ENCODE data around the gene NEAT1. TPM values are rescaled to one million over a fixed set of nuclear protein-coding genes. Genes with fewer than 3 reads are reported as not detected.
"Not testable (repeated sequence)": the region's sequence is repeated elsewhere in the genome, so short reads cannot be mapped to it uniquely, and the experiment has no call there.

NEAT1 gene
- total RNA-seq, 1 donor from 2014 or later, result 37.2 TPM

DNA sequence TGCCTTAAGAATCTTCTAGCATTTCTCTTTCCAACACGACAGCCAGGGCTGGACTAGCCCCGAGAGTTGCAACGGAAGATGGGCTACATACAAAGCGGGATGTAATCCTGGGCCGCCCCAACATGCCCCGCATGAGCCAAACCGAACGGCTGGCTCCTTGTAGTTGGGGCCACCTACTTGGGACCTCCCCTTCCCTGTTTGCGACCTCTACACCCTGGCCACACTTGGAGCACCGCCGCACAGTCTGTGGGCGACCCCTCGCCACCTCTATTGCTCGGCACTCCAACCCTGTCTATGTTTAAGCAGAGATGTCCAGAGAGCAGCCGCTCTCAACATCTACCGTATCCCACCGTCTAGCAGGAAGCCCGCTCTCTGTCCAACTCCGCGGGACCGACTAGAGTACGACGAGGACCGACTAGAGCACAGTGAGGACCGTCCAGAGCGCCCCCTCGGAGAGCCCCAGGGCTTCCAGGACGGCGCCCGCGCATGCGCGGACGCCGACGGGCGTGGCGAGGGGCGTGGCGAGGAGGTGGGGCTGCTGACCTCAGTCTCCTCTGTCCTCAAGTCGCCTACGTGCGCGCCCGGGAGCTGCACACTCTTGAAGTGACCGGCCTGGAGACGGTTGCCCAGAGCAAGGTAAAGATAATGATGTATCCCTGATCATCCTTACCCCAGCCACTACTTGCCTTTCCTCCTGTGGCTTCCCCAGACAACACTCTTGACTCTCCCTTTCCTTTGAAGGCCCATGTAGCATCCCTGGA is 32.3 kb downstream of the NEAT1 start:
- no peaks in the 10 kb centered on the region for H3K27me3 Mint-ChIP-seq (ENCODE audit: low read depth)
- peak overlapping the region; percentile 62 for H3K4me3 Mint-ChIP-seq

DNA sequence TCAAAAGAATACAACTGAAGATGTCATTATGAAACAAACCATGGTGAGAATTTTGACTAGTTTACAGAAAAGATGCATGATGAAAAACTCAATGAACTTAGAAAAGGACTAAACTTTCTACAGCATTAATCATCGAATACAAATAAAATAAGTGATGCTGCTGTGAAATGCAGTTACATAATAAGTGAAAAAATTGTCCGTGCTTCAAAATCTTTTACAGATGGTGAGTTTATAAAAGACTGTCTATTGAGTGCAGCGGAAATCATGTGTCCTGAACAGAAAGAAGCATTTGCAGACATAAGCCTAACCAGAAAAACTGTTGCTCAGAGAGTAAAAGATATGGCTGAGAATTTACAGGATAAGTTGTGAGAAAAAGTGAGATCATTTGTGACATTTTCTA is 33.8 kb downstream of the NEAT1 start:
- Mint-ChIP-seq H3K4me1 (peaks cover 31% of the 10 kb centered on the region), H3K9me3 (no peaks in the 10 kb centered on the region), H3K4me3 (no peak overlapping the region), H3K27me3 (ENCODE audit: low read depth) (no peaks in the 10 kb centered on the region), H3K36me3 (ENCODE audit: low read depth) (no peaks in the 10 kb centered on the region), H3K27ac (ENCODE audit: unreplicated experiment) (no peak overlapping the region)
- DNase-seq (ENCODE audit: low read depth, low spot score), result no peak
- TF ChIP-seq, protein P1, sequence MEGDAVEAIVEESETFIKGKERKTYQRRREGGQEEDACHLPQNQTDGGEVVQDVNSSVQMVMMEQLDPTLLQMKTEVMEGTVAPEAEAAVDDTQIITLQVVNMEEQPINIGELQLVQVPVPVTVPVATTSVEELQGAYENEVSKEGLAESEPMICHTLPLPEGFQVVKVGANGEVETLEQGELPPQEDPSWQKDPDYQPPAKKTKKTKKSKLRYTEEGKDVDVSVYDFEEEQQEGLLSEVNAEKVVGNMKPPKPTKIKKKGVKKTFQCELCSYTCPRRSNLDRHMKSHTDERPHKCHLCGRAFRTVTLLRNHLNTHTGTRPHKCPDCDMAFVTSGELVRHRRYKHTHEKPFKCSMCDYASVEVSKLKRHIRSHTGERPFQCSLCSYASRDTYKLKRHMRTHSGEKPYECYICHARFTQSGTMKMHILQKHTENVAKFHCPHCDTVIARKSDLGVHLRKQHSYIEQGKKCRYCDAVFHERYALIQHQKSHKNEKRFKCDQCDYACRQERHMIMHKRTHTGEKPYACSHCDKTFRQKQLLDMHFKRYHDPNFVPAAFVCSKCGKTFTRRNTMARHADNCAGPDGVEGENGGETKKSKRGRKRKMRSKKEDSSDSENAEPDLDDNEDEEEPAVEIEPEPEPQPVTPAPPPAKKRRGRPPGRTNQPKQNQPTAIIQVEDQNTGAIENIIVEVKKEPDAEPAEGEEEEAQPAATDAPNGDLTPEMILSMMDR (conservative IDR thresholded peaks at IDR 0.05), result no peak

More for the DNA sequence above, 32.3 kb downstream of the NEAT1 start:
- Mint-ChIP-seq H3K4me1 (peaks cover 31% of the 10 kb centered on the region), H3K9me3 (no peaks in the 10 kb centered on the region), H3K27ac (ENCODE audit: unreplicated experiment) (no peak overlapping the region), H3K36me3 (ENCODE audit: low read depth) (no peaks in the 10 kb centered on the region)
- TF ChIP-seq, protein P1 (conservative IDR thresholded peaks at IDR 0.05), result no peak
- peak; percentile 59 for DNase-seq (ENCODE audit: low read depth, low spot score)

DNA sequence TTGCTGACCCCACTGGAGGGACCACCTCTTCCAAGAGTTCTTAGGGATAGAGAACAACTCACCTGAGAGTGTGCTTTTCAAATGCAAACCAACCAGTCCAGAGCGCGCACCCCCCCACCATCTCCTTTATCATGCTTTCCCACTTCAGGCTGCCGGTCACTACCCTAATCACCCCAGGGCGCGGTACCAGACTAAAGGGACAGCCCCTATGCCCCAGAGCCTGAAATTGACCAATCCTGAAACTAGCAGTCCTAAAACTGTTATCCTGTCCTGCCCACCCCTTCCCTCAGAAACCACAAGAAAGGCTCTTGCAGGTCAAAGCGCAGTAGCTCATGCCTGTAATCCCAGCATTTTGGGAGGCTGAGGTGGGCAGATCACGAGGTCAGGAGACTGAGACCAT is 37.0 kb downstream of the NEAT1 start:
- DNase-seq (ENCODE audit: low read depth, low spot score), result no peak
- Mint-ChIP-seq H3K4me3 (no peak overlapping the region), H3K4me1 (peaks cover 25% of the 10 kb centered on the region), H3K9me3 (no peaks in the 10 kb centered on the region), H3K27ac (ENCODE audit: unreplicated experiment) (no peak overlapping the region), H3K36me3 (ENCODE audit: low read depth) (no peaks in the 10 kb centered on the region), H3K27me3 (ENCODE audit: low read depth) (no peaks in the 10 kb centered on the region)
- TF ChIP-seq, protein P1 (conservative IDR thresholded peaks at IDR 0.05), result no peak

DNA sequence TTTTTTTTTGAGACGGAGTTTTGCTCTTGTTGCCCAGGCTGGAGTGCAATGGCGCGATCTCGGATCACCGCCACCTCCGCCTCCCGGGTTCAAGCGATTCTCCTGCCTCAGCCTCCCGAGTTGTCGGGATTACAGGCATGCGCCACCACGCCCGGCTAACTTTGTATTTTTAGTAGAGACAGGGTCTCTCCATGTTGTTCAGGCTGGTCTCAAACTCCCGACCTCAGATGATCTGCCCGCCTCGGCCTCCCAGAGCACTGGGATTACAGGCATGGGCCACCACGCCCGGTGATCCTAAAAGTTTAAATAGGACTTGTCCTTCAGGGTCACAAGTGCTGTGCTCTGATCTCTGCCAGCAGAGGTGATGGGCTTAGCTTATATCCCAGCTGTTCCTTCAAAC is 42.9 kb downstream of the NEAT1 start:
- DNase-seq (ENCODE audit: low read depth, low spot score); H3K9me3 Mint-ChIP-seq; H3K4me1 Mint-ChIP-seq; H3K27me3 Mint-ChIP-seq (ENCODE audit: low read depth); H3K36me3 Mint-ChIP-seq (ENCODE audit: low read depth); H3K4me3 Mint-ChIP-seq; H3K27ac Mint-ChIP-seq (ENCODE audit: unreplicated experiment): not testable (repeated sequence)

DNA sequence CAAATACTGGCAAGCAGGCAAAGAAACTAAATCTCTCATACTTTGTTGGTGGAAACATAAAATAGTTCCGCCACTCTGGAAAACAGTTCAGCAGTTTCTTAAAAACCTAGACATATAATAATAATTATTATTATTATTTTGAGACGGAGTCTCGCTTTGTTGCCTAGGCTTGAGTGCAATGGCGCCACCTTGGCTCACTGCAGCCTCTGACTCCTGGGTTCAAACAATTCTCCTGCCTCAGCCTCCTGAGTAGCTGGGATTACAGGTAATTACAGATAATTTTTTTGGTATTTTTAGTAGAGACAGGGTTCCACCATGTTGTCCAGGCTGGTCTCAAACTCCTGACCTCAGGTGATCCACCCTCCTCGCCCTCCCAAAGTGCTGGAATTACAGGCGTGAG is 44.7 kb downstream of the NEAT1 start:
- not testable (repeated sequence) for H3K27me3 Mint-ChIP-seq (ENCODE audit: low read depth)

DNA sequence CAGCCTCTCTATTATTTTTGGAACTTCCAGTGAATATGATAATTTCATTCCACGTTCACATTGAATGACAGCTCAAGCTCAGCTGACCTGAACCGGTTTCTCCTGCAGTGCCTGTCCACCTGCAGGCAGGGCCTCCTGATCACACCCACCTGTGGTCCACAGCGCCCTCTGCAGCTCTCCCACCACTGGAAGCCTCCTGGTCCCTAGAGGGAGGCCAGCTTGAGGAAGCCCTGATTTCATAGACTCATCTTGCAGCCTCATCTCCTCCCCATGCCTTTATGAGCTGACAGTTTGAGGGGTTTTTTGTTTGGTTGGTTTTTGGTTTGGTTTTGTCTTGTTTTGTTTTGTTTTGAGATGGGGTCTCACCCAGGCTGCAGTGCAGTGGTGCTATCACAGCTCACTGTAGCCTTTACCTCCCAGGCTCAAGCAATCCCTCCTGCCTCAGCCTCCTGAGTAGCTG is 46.3 kb downstream of the NEAT1 start:
- peaks cover 9% of the 10 kb centered on the region for H3K4me1 Mint-ChIP-seq
- no peak overlapping the region for H3K4me3 Mint-ChIP-seq
- DNase-seq (ENCODE audit: low read depth, low spot score), result no peak
- no peak overlapping the region for H3K27ac Mint-ChIP-seq (ENCODE audit: unreplicated experiment)
- TF ChIP-seq, protein P1 (conservative IDR thresholded peaks at IDR 0.05), result peak; percentile 14
- H3K36me3 Mint-ChIP-seq (ENCODE audit: low read depth), result no peaks in the 10 kb centered on the region
- H3K9me3 Mint-ChIP-seq, result no peaks in the 10 kb centered on the region
- no peaks in the 10 kb centered on the region for H3K27me3 Mint-ChIP-seq (ENCODE audit: low read depth)

More for the DNA sequence above, 44.7 kb downstream of the NEAT1 start:
- not testable (repeated sequence) for H3K9me3 Mint-ChIP-seq; H3K27ac Mint-ChIP-seq (ENCODE audit: unreplicated experiment); H3K36me3 Mint-ChIP-seq (ENCODE audit: low read depth); H3K4me1 Mint-ChIP-seq; H3K4me3 Mint-ChIP-seq; DNase-seq (ENCODE audit: low read depth, low spot score)
